ENCODE data around the gene PRDM10.
"Not testable (repeated sequence)": the region's sequence is repeated elsewhere in the genome, so short reads cannot be mapped to it uniquely, and the experiment has no call there.

Gene PRDM10

GRCh38 chr11:129975543-129975942 lies 27.1 kb downstream of the PRDM10 start:
- no peak for DNase-seq (ENCODE audit: low read depth in 2 of 3, low spot score in 1 of 3)

DNA sequence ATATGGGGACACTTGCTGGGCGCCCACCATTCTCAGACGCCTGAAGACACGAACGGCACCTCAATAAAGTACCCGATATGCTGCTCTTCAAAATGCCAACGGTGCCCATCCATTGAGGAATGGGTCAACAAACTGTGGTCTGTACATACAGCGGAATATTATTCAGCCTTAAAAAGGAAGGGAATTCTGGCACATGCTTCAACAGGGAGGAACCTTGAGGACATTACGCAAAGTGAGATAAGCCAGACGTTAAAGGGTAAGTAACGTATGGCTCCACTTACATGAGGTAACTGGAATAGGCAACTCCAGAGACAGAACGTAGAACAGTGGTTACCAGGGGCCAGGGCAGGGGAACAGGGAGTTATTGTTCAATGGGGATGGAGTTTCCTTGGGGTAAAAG lies 28.0 kb downstream of the PRDM10 start:
- no peak for DNase-seq (ENCODE audit: low read depth in 2 of 3, low spot score in 1 of 3)

DNA sequence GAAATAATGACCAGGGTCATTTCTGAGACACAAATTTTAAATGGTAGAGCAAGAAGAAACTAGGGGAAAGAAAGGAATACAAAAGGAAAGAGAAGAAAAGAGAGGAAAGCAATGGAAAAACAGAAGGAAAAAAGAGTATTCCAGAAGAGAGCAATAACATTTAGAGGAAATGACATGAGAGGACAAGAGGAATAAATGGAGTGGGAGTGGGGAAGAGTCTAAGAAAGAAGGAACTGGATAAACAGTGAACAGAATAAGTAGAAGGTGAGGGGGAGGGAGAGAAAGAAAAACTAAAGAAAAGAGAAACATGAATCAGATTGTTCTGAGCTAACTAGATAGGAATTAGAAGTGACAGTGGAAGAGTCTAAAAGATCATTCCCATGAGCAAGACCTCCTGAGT lies 28.4 kb downstream of the PRDM10 start:
- no peak for DNase-seq (ENCODE audit: low read depth in 2 of 3, low spot score in 1 of 3)

- no peak for DNase-seq (ENCODE audit: low read depth in 2 of 3, low spot score in 1 of 3)
These were observed 28.8 kb downstream of the PRDM10 start for GRCh38 chr11:129973809-129974208.

DNA sequence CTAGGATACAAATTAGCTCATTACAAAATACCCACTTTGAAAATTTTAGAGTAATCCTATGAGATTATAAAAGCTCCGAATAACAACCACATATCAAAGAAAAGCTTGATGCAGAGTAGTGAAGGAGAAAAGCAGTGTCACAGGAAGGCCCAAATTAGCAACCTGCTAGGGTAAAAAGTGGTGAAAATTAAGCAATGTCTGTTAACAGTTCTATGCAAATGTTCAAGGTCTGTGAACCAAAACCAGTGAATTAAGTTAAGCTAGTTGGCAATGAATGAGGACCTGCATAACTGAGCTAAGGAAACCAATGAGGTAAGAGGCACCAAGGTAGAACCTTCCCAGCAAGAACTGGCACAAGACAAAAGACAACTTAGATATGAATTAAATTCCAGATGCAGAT lies 29.6 kb downstream of the PRDM10 start:
- no peak for DNase-seq (ENCODE audit: low read depth in 2 of 3, low spot score in 1 of 3)

GRCh38 chr11:129972611-129973010 lies 30.0 kb downstream of the PRDM10 start:
- DNase-seq (ENCODE audit: low read depth in 2 of 3, low spot score in 1 of 3), result no peak

DNA sequence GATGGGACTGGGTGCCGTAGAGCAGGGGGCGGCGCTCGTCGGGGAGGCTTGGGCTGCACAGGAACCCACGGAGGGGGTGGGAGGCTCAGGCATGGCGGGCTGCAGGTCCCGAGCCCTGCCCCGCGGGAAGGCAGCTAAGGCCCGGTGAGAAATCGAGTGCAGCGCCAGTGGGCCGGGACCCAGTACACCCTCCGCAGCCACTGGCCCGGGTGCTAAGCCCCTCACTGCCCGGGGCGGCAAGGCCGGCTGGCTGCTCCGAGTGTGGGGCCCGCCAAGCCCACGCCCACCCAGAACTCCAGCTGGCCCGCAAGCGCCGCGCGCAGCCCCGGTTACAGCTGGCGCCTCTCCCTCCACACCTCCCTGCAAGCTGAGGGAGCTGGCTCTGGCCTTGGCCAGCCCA lies 30.8 kb downstream of the PRDM10 start:
- DNase-seq (ENCODE audit: low read depth in 2 of 3, low spot score in 1 of 3), result not testable (repeated sequence)

DNA sequence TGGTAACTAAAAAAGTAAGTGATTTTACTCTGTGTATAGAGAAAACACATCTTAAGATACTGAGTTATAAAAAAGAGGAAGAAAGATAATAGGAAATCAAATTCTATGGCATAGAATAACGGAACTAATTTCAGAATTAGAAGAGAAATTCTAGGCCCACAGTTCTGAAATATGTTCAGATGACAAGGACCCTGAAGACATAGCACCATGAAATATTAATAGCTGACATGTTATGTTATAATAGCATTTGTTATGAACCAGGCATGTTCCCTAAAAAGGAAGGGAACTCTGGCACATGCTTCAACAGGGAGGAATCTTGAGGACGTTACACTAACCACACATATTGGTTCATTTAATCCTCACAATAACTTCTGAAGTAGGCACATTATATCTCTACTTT lies 32.7 kb downstream of the PRDM10 start:
- DNase-seq (ENCODE audit: low read depth in 2 of 3, low spot score in 1 of 3), result no peak

GRCh38 chr11:129968591-129969419 lies 33.8 kb downstream of the PRDM10 start:
- DNase-seq (ENCODE audit: low read depth in 2 of 3, low spot score in 1 of 3), result no peak

- DNase-seq (ENCODE audit: low read depth in 2 of 3, low spot score in 1 of 3), result no peak
These were observed 34.6 kb downstream of the PRDM10 start for GRCh38 chr11:129967996-129968395.

DNA sequence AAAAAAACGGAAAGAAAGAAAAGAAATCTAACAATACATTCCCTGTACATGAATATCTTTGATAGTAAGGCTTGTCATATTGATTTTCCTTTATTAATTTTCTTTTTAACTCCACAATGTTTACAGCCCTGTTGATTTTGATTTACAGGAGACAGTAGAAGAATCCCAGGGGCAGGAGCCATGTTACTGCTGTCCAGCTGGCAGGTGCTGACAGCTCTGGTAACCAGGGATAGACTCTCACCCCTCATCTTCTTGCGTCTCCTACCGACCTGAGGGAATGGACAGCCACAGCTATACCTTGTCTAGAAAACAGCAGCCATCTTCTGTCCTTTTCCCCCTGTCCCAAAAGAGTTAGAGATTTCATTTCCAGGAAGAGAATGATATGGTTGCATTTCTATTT lies 37.4 kb downstream of the PRDM10 start:
- no peak for DNase-seq (ENCODE audit: low read depth in 2 of 3, low spot score in 1 of 3)

GRCh38 chr11:129960216-129961214 lies 42.1 kb downstream of the PRDM10 start:
- peak in 1 of 3 donors; percentile 14 for DNase-seq (ENCODE audit: low read depth in 2 of 3, low spot score in 1 of 3)

GRCh38 chr11:129959687-129960086 lies 42.9 kb downstream of the PRDM10 start:
- no peak for DNase-seq (ENCODE audit: low read depth in 2 of 3, low spot score in 1 of 3)

- no peak for DNase-seq (ENCODE audit: low read depth in 2 of 3, low spot score in 1 of 3)
These were observed 47.4 kb downstream of the PRDM10 start for GRCh38 chr11:129955282-129955681.

GRCh38 chr11:129954703-129955102 lies 47.9 kb downstream of the PRDM10 start:
- not testable (repeated sequence) for DNase-seq (ENCODE audit: low read depth in 2 of 3, low spot score in 1 of 3)

GRCh38 chr11:129951866-129952262 lies 50.8 kb downstream of the PRDM10 start:
- DNase-seq (ENCODE audit: low read depth in 2 of 3, low spot score in 1 of 3), result no peak

DNA sequence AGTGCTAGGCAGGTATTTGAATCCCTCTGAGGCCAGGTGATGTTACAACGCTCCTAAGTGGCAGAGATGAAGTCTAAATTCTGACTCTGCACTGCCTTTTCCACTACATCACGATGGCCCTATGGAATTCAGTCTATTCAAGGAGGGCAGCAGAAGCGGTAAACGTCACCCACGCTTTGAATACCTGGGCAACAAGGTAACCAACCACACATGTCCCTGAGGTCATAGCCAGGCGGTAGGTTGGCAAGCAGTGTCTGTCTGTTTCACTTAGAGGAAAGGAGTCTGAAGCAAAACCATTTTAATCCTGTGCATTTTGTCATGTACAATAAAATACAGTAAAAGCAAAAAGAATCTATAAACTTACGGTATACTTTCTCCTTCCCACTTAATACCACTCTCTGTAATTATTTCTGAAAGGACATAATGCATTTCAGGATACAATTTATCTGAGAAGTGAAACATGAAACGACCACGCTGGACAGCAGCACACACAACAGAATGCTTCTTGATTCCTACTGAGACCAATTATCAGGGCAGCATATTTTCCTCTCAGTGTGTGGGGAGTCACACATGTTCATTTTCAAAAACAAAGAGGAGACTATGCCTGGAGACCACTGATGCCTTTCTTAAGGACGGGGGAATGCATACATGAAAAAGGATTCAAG lies 51.3 kb downstream of the PRDM10 start:
- no peak for DNase-seq (ENCODE audit: low read depth in 2 of 3, low spot score in 1 of 3)

DNA sequence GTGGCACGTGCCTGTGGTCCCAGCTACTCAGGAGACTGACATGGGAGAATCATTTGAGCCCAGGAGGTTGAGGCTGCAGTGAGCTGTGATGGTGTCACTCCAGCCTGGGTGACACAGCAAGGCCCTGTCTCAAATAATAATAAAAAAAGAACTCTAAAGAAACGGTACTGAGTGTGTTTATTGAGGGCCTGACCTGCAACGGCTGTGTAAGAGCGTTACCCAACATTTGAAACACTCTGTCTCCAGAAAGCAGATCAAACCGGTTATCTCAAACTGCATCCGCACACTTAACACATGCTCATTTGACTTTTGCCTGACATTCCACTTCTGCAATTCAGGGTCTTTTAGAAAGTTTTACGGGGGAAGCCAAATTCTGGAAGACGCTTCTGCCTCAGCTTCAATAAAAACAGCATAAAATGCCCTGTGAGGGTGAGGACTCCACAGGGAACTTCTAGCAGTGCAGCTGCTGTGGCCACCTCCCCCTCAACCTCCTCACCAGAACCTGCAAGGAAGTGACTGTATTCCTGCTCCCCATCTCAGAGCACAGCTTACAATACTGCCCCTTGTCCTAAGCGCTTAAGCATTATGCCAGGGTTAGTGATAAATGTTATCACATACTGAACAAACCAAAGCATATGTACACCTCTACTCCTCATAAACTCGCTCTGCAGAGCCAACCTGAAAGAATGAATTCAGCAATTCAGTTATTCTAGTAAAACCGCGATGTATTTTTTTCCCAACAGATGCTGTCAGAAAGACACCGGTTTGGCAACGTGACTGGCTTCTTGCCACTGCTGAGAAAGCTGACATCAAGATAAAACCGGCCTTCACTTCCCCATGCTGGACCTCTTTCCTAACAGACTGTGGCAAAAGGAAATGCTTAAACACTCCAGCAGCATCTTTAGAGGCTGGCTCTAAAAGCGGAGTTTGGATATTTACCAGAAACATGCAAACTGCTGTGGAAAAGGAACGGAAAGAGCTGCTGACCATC lies 52.2 kb downstream of the PRDM10 start:
- DNase-seq (ENCODE audit: low read depth in 2 of 3, low spot score in 1 of 3), result no peak

DNA sequence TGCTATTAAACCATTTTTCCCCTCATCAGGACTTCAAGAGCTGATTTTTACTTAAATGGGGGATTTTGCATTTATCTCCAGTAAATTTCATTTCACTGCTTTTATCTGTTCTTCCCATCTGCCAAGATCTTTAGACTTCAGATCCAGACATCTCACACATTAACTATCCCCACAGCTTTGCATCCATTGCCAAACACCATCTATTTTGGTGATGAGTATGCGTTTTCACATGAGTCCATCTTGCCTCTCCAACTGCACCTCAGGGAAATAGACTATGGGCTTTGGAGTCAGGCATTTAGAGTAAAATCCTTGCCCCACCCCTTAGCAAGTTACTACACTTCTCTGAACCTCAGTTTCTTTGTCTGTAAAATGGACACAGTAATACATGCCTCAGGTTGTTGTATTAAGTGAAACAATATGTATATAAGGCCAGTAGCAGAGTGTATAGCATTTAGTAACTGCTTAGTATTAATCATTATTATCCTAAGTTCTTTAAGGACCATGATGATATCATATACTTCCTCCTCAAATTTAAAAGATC lies 53.6 kb downstream of the PRDM10 start:
- no peak for DNase-seq (ENCODE audit: low read depth in 2 of 3, low spot score in 1 of 3)

DNA sequence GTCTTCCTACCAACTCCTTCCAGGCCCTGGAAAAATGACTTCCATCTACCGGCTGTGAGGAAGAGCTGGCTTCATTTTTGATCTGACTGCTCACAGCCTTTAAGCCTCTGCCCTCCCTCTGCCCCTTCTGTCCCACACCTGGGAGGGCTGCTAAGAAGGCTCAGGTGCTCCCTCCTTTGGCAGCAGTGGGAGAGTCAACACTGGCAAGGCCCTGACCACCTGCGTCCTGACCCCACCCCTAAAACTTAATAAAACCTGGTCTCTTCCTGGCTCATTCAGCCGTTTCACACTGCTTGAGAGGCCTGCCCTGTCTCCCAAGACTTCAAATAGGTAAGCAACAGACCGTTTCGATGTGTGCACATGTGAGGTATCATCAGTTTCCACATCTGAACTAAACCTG lies 55.2 kb downstream of the PRDM10 start:
- no peak for DNase-seq (ENCODE audit: low read depth in 2 of 3, low spot score in 1 of 3)
